HepG2 (cell line): ENCODE measurements around the gene CBY1.

Experiments used
- BRCA1 ChIP-seq: sonication (generic); formaldehyde crosslinking; IDR thresholded peaks from 2 replicates; pipeline ENCODE4 v1.4.0; 2020; ENCODE audit warnings: missing genetic modification reagents
- NR3C1 ChIP-seq: sonication (generic); formaldehyde crosslinking; IDR thresholded peaks from 2 replicates; pipeline ENCODE4 v1.4.0; 2020; ENCODE audit warnings: missing genetic modification reagents
- RELA ChIP-seq: sonication (generic); formaldehyde crosslinking; IDR thresholded peaks from 2 replicates; pipeline ENCODE4 v1.4.0; 2020; ENCODE audit warnings: missing genetic modification reagents
- ZBTB8A ChIP-seq: sonication (generic); formaldehyde crosslinking; IDR thresholded peaks from 2 replicates; pipeline ENCODE4 v1.4.0; 2020; ENCODE audit warnings: mild to moderate bottlenecking, low read depth, missing genetic modification reagents, borderline replicate concordance

GRCh38 chr22:38718414-38718813 is 62.0 kb downstream of the CBY1 start:
- TF ChIP-seq NR3C1 (CRISPR knock-in tag) (no peak), ZBTB8A (no peak), BRCA1 (CRISPR knock-in tag) (no peak), RELA (CRISPR knock-in tag) (no peak)
